Psoas muscle (tissue), 8 donors: Measurements from ENCODE around the gene PAPOLG. TPM values are rescaled to one million over a fixed set of nuclear protein-coding genes. Genes with fewer than 3 reads are reported as not detected.

Source experiments
- ATAC-seq, 4 donors: fragments of 200-7000 bp; cut with Tn5 transposase; one replicate each; pipeline ENCODE4 v1.9.1; 2020; ENCODE audit warnings: moderate library complexity in 3 of 4, mild to moderate bottlenecking in 2 of 4
- DNase-seq, 2 donors: peaks; one replicate each; pipeline ENCODE4 v3.0.0-alpha.2; 2020
- H3K27ac ChIP-seq: fragments of 200-600 bp; one replicate; pipeline ENCODE4 v1.8.0; 2022
- H3K27me3 ChIP-seq, 3 donors: fragments of 200-600 bp in 1 of 3; one replicate each; pipeline versions ENCODE4 v1.6.1 to v1.8.0; 2013 to 2022; ENCODE audit warnings: low read length in 2 of 3, mild to moderate bottlenecking in 2 of 3, moderate library complexity in 1 of 3; ENCODE audit not compliant: insufficient read depth in 3 of 3
- H3K36me3 ChIP-seq, 2 donors: fragments of 200-600 bp in 1 of 2; one replicate each; pipeline versions ENCODE4 v1.6.1 to v1.8.0; 2013 to 2022; ENCODE audit warnings: low read depth in 1 of 2, mild to moderate bottlenecking in 1 of 2, moderate library complexity in 1 of 2; ENCODE audit not compliant: insufficient read depth in 1 of 2
- H3K4me1 ChIP-seq: fragments of 200-600 bp; one replicate; pipeline ENCODE4 v1.8.0; 2022
- H3K4me3 ChIP-seq: fragments of 200-600 bp; one replicate; pipeline ENCODE4 v1.8.0; 2022; ENCODE audit warnings: mild to moderate bottlenecking
- H3K9me3 ChIP-seq: fragments of 200-600 bp; one replicate; pipeline ENCODE4 v1.8.0; 2022
- WGBS, 3 donors: extraction: QIAGEN DNeasy Blood & Tissue Kit; methylation state at CpG; one replicate each; pipeline versions ENCODE4 v1.1.6 to v1.1.7; 2013; 5-methylcytosine and 5-hydroxymethylcytosine counted together
- intact Hi-C, 2 donors: fragments of 100-400 bp; cut with DNase I; formaldehyde crosslinking; loops; one replicate each; pipeline versions ENCODE4 v1.11.0 to v1.14.2; 2022
- polyA plus RNA-seq, 3 donors: library from polyadenylated mRNA; stranded (reverse); fragments of 200-250 nt; gene quantifications; one replicate each; pipeline ENCODE4 v1.2.3, GENCODE V29; 2013
- total RNA-seq, 4 donors: library from RNA; stranded (reverse); fragmentation: NEBNext Ultra II Directional in 2 of 4; extraction: Animal tissue kit (Norgen Biotek cat#: 25700) in 2 of 4; gene quantifications; one replicate each; pipeline versions ENCODE4 v1.2.1 to v1.2.4, GENCODE V29; 2021 to 2023
- TF ChIP-seq, protein P1 (sequence below): fragments of 200-600 bp; IDR thresholded peaks from one replicate; pipeline ENCODE4 v1.8.0; 2022; ENCODE audit warnings: antibody characterized with exemption
- donor health status: healthy with polysubstance abuse.
- donor health status: DM: no; HTN: no; CAD: no; lungs with moderate emphysema.
- donor health status: Bipolar disorder and iron deficiency.
- donor health status: healthy.
- donor health status: DM: yes; HTN: yes; CAD: no.
- donor health status: DM: no; HTN: no; CAD: no.
- donor health status: DM: no; HTN: no; CAD: no.
- donor health status: DM: yes; HTN: yes; CAD: no.

Gene PAPOLG
- total and polyA plus RNA-seq, 7 donors: 3.1 to 9.9 (median 6.1) TPM

DNA sequence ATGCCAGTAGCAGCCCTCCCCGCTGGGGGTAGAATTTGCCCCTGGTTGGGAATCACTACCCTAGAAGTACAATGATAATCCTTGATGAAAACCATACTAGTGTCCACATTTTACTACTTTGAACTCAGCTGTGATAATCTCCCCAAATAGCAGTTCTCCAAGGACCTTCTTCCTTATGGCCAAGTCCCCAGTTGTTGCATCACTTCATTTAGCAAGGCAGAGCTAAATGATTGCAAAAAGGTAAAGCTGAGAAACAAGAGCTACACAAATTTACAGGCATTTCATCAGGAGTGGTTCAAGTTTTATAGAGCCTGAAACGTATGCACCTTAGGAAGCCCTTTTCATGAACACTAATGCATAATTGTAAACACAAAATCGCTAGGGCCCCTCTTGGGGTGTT is 80.4 kb downstream of the PAPOLG start:
- TF ChIP-seq, protein P1, sequence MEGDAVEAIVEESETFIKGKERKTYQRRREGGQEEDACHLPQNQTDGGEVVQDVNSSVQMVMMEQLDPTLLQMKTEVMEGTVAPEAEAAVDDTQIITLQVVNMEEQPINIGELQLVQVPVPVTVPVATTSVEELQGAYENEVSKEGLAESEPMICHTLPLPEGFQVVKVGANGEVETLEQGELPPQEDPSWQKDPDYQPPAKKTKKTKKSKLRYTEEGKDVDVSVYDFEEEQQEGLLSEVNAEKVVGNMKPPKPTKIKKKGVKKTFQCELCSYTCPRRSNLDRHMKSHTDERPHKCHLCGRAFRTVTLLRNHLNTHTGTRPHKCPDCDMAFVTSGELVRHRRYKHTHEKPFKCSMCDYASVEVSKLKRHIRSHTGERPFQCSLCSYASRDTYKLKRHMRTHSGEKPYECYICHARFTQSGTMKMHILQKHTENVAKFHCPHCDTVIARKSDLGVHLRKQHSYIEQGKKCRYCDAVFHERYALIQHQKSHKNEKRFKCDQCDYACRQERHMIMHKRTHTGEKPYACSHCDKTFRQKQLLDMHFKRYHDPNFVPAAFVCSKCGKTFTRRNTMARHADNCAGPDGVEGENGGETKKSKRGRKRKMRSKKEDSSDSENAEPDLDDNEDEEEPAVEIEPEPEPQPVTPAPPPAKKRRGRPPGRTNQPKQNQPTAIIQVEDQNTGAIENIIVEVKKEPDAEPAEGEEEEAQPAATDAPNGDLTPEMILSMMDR: no peak
- 77 to 84% (median 77%) methylated on average over 3 of the region's 3 CpGs for WGBS, 3 donors
- H3K9me3 ChIP-seq: no peaks in the 10 kb centered on the region

DNA sequence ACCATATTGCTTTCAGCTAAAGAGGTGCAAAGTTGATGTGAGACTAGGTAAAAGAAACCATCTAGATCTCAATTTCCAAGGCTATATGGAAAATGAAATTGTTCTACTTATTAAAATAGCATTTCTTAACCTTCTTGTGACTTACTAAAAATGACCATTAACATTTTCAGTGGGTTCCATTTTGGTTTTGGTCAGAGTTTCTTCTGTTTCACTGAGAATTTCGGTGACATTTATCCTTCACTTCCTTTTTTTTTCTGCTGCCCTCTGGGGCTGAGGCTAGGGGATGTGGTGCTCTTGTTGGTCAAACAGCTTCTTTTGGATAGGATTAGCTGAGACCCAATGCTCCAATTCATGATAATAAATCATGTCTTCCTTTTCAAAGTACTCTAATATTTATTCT is 81.1 kb downstream of the PAPOLG start:
- Histone ChIP-seq H3K27ac (no peak overlapping the region), H3K36me3 (no peaks in the 10 kb centered on the region), H3K9me3 (no peaks in the 10 kb centered on the region), H3K4me1 (no peaks in the 10 kb centered on the region), H3K27me3 (no peaks in the 10 kb centered on the region), H3K4me3 (no peak overlapping the region)
- intact Hi-C loops: no loop called here
- WGBS, 3 donors: 57 to 79% (median 77%) methylated on average over 1 of the region's 1 CpG
- TF ChIP-seq, protein P1: no peak
- ATAC-seq (no peak), DNase-seq (no peak)

More for the DNA sequence above, 80.4 kb downstream of the PAPOLG start:
- intact Hi-C loops: no loop called here
- no peaks in the 10 kb centered on the region for H3K36me3 ChIP-seq
- H3K27ac ChIP-seq: no peak overlapping the region
- H3K4me3 ChIP-seq: no peak overlapping the region
- no peaks in the 10 kb centered on the region for H3K4me1 ChIP-seq
- no peak for DNase-seq
- ATAC-seq: no peak
- H3K27me3 ChIP-seq: no peaks in the 10 kb centered on the region

DNA sequence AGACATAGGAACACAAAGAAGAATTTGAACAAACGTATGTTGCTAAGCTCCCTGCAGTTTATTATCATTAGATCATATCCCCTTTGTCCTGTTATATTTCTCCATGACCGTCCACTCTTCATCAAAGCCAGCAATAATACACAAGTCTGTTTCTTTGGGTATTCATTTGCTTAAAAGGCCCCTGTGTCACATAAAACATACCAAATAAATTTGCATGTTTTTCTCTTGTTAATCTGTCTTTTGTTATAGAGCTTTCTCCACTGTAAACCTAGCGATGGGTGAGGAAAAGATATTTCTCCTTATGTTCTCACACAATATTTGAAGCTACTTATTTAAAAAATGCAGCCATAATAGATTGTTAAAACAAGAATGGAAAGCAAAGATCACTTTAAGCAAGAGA is 82.4 kb downstream of the PAPOLG start:
- intact Hi-C loops: no loop called here
- H3K4me1 ChIP-seq: no peaks in the 10 kb centered on the region
- WGBS, 3 donors: 60 to 74% (median 73%) methylated on average over 3 of the region's 3 CpGs
- no peaks in the 10 kb centered on the region for H3K27me3 ChIP-seq
- ATAC-seq (no peak), DNase-seq (no peak)
- no peaks in the 10 kb centered on the region for H3K9me3 ChIP-seq
- no peak overlapping the region for H3K27ac ChIP-seq
- TF ChIP-seq, protein P1: no peak
- no peak overlapping the region for H3K4me3 ChIP-seq
- H3K36me3 ChIP-seq: no peaks in the 10 kb centered on the region

- Histone ChIP-seq H3K27ac (no peak overlapping the region), H3K27me3 (no peaks in the 10 kb centered on the region), H3K4me1 (no peaks in the 10 kb centered on the region), H3K9me3 (no peaks in the 10 kb centered on the region), H3K4me3 (no peak overlapping the region), H3K36me3 (no peaks in the 10 kb centered on the region)
- intact Hi-C loops: no loop called here
- TF ChIP-seq, protein P1: no peak
- ATAC-seq (no peak), DNase-seq (no peak)
- WGBS, 3 donors: 77 to 79% (median 77%) methylated on average over 9 of the region's 9 CpGs
Measured at GRCh38 chr2:60839126-60839813, 83.2 kb downstream of the PAPOLG start.

DNA sequence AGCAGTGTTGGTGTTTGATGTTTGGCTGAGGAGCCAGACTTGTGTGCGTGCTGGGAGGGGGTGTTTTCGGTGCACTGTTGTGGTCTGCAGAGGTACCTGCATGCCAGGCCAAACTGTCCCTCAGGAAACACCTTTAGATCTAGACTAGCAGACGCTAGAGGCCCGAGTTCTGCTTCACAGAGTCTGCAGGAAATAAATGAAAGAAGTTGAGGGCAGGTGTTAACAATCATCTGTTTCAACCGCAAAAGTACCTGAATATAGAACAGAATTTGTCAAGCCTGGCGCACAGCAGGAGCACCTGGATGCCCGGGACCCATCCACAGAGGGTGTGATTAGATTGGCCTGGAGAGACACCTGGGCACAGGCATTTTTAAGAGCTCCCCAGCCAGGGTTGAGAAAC is 84.8 kb downstream of the PAPOLG start:
- no peak overlapping the region for H3K4me3 ChIP-seq
- intact Hi-C loops: no loop called here
- WGBS, 3 donors: 75 to 79% (median 76%) methylated on average over 7 of the region's 7 CpGs
- no peaks in the 10 kb centered on the region for H3K4me1 ChIP-seq
- no peak for DNase-seq
- ATAC-seq: no peak
- no peaks in the 10 kb centered on the region for H3K27me3 ChIP-seq
- H3K27ac ChIP-seq: no peak overlapping the region
- TF ChIP-seq, protein P1: no peak
- no peaks in the 10 kb centered on the region for H3K36me3 ChIP-seq
- no peaks in the 10 kb centered on the region for H3K9me3 ChIP-seq
